ENCODE results near the gene SOX9. TPM values are rescaled to one million over a fixed set of nuclear protein-coding genes. Genes with fewer than 3 reads are reported as not detected.

The SOX9 gene
- total RNA-seq, 6 experiments from 2014 or later = 1.2 to 5.9 (median 1.9) TPM

DNA sequence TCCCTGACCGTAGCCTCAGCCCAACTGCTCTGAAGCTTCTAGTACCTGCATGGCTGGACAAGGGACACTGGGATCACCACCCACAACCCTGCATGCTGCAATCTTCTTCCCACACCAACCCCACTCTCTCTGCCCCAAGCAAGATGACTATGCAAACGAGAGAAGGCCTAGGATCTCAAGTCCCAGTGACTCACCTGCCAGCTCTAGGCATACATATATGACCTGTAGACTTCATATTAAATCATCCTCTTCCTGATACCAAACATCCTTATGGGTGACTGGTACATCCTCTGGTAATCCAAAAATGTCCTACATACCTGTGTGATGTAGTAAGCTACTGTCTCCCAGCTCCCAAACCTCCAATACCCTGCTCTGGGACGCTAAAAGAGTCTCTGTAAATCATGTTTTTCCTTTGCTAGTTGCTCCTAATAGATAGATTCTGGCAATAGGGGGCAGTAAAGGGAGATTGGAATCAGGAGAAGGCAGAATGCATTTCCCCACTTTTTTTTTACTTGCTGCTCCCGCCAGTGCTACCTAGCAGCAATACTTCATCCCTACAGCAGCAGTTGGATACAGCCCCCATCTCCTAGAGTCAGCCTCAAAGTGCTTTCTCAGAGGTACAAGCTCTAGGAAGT lies 43.4 kb upstream of the SOX9 start:
- no peaks in the 10 kb centered on the region for H3K9me3 ChIP-seq
- H3K4me1 ChIP-seq = peaks cover 0 to 41% (median 1%) of the 10 kb centered on the region in 4 donors
- DNase-seq (no peak), ATAC-seq (no peak)
- H3K4me3 ChIP-seq = no peak overlapping the region
- no peak for TF ChIP-seq POLR2A (IDR thresholded peaks at IDR 0.05)
- TF ChIP-seq CTCF (IDR thresholded peaks at IDR 0.05) = no peak
- H3K27ac ChIP-seq = no peak overlapping the region
- peaks cover 0 to 6% of the 10 kb centered on the region in 2 donors for H3K27me3 ChIP-seq
- 65% methylated on average over 4 of the region's 4 CpGs for WGBS (ENCODE audit: insufficient coverage, low coverage, low lambda C conversion rate, missing lambda C conversion rate)
- no peaks in the 10 kb centered on the region for H3K36me3 ChIP-seq
- intact Hi-C loops (cut with DNase I) = no loop called here

GRCh38 chr17:72079700-72080099 lies 41.1 kb upstream of the SOX9 start:
- peaks cover 0 to 6% of the 10 kb centered on the region in 2 donors for H3K27me3 ChIP-seq
- no peak overlapping the region for H3K4me3 ChIP-seq
- peak in 1 of 3 donors; percentile 49 for DNase-seq
- H3K36me3 ChIP-seq = no peaks in the 10 kb centered on the region
- no peaks in the 10 kb centered on the region for H3K9me3 ChIP-seq
- no peak overlapping the region for H3K27ac ChIP-seq
- intact Hi-C loops (cut with DNase I) = no loop called here
- whole genome bisulfite sequencing (ENCODE audit: insufficient coverage, low coverage, low lambda C conversion rate, missing lambda C conversion rate) = 29% methylated on average over 3 of the region's 3 CpGs
- H3K4me1 ChIP-seq = peaks cover 0 to 41% (median 1%) of the 10 kb centered on the region in 4 donors
- TF ChIP-seq POLR2A (IDR thresholded peaks at IDR 0.05) (no peak), CTCF (IDR thresholded peaks at IDR 0.05) (no peak)
- peak; percentile 35 to 82 (median 64) for ATAC-seq

GRCh38 chr17:72087876-72088275 lies 32.9 kb upstream of the SOX9 start:
- Histone ChIP-seq H3K36me3 (no peaks in the 10 kb centered on the region), H3K4me1 (peaks cover 0 to 9% (median under 1%) of the 10 kb centered on the region in 4 donors), H3K4me3 (no peak overlapping the region), H3K27me3 (no peaks in the 10 kb centered on the region), H3K27ac (no peak overlapping the region), H3K9me3 (no peaks in the 10 kb centered on the region)
- no peak for TF ChIP-seq POLR2A (IDR thresholded peaks at IDR 0.05)
- no peak for TF ChIP-seq CTCF (IDR thresholded peaks at IDR 0.05)
- DNase-seq = no peak
- intact Hi-C loops (cut with DNase I) = no loop called here
- no peak for ATAC-seq
- WGBS (ENCODE audit: insufficient coverage, low coverage, low lambda C conversion rate, missing lambda C conversion rate) = 73% methylated on average over 1 of the region's 1 CpG

GRCh38 chr17:72089453-72089987 lies 31.3 kb upstream of the SOX9 start:
- H3K4me1 ChIP-seq = peaks cover 0 to 16% (median 2%) of the 10 kb centered on the region in 4 donors
- intact Hi-C loops (cut with DNase I) = no loop called here
- WGBS (ENCODE audit: insufficient coverage, low coverage, low lambda C conversion rate, missing lambda C conversion rate) = 71% methylated on average over 7 of the region's 7 CpGs
- no peaks in the 10 kb centered on the region for H3K36me3 ChIP-seq
- no peak overlapping the region for H3K27ac ChIP-seq
- ATAC-seq (no peak), DNase-seq (no peak)
- no peaks in the 10 kb centered on the region for H3K9me3 ChIP-seq
- TF ChIP-seq CTCF (IDR thresholded peaks at IDR 0.05) = no peak
- TF ChIP-seq POLR2A (IDR thresholded peaks at IDR 0.05) = no peak
- no peak overlapping the region for H3K4me3 ChIP-seq
- H3K27me3 ChIP-seq = no peaks in the 10 kb centered on the region
